HFF-Myc (cell line): ENCODE results near the gene SLC12A2.

Experiments
- DNase-seq: peaks from one replicate; pipeline ENCODE4 v3.0.0-alpha.2; 2011; ENCODE audit warnings: low read depth; ENCODE audit errors: extremely low read depth
- H3K4me3 ChIP-seq: replicated peaks from 2 replicates; pipeline ENCODE4 v1.5.1; 2011; ENCODE audit warnings: low read depth, mild to moderate bottlenecking, control low read depth, low read length
- TF ChIP-seq, protein P1 (sequence below): IDR thresholded peaks from 2 replicates; pipeline ENCODE4 v1.5.1; 2012; ENCODE audit warnings: mild to moderate bottlenecking, low read depth, low read length, control low read depth; ENCODE audit errors: missing control alignments

The SLC12A2 gene

DNA sequence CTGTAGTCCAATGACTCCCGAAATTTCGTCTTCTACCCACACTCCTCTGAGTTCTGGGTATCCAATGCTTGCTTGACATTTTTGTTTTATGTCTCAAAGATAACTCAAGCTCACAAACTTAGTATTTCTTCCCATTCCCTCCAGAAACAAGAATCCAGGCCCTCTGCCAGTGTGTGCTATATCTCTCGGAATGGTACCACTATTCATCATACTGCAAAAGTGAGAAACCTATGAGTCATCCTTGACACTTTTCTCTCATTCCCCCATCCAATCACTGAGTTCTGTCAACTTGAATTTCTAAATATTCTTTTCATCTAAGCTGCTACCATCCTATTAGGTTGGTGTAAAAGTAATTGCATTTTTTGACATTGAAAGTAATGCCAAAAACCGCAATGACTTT, 9.8 kb downstream of the SLC12A2 start:
- TF ChIP-seq, protein P1, sequence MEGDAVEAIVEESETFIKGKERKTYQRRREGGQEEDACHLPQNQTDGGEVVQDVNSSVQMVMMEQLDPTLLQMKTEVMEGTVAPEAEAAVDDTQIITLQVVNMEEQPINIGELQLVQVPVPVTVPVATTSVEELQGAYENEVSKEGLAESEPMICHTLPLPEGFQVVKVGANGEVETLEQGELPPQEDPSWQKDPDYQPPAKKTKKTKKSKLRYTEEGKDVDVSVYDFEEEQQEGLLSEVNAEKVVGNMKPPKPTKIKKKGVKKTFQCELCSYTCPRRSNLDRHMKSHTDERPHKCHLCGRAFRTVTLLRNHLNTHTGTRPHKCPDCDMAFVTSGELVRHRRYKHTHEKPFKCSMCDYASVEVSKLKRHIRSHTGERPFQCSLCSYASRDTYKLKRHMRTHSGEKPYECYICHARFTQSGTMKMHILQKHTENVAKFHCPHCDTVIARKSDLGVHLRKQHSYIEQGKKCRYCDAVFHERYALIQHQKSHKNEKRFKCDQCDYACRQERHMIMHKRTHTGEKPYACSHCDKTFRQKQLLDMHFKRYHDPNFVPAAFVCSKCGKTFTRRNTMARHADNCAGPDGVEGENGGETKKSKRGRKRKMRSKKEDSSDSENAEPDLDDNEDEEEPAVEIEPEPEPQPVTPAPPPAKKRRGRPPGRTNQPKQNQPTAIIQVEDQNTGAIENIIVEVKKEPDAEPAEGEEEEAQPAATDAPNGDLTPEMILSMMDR: no peak
- DNase-seq: no peak
- H3K4me3 ChIP-seq: no peak overlapping the region

DNA sequence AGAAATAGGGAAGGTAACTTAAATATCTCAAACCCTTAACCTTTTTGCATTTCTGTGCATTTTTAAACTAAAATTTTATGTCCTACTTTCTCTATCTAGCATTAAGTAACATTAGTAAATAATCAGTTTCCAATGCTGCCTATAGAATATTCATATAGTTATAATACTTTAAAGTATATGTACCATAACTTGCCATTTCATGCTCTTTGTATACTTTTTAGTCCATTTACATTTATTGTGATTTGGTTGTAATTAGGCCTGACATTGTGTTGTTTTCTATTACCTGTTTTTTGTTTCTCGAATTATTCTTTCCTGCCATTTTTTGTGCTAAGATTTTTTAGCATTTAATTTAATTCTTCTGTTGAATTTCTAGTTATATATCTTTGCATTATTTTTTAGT, 13.7 kb downstream of the SLC12A2 start:
- no peak for DNase-seq
- H3K4me3 ChIP-seq: no peak overlapping the region
- TF ChIP-seq, protein P1: no peak

DNA sequence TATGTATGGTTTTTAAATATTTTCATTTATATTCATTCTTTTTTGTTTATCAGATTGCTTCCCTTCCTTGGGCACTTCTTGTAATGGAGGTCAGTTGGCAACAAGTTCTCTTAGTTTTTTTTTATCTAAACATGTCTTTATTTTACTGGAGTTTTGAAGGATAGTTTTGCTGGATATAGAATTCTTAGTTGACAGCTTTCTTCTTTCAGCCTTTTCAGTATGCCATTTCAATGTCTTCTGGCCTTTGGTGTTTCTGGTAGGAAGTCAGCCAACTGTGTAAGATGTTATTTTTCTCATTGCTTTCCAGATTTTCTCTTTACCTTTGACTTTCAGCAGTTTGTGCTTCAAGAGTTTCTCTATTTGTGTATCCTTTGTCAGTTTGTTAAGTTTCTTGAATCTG, 14.2 kb downstream of the SLC12A2 start:
- no peak for DNase-seq
- TF ChIP-seq, protein P1: no peak
- H3K4me3 ChIP-seq: no peak overlapping the region

DNA sequence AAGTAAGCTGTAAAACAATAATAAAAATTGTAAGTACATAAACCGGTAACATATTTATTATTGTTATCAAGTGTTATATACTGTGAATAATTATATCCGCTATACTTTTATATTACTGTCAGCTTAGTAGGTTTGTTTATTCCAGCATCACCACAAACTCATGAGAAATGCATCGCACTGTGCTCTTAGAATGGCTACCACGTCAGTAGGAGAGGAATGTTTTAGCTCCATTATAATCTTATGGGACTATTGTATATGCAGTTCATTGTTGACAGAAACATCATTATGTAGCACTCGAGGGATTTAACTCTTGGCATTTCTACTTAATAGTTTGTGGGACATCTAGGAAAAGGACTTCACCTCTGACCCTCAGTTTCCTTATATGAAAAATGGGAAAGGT, 16.4 kb downstream of the SLC12A2 start:
- TF ChIP-seq, protein P1: no peak
- H3K4me3 ChIP-seq: no peak overlapping the region
- DNase-seq: no peak

DNA sequence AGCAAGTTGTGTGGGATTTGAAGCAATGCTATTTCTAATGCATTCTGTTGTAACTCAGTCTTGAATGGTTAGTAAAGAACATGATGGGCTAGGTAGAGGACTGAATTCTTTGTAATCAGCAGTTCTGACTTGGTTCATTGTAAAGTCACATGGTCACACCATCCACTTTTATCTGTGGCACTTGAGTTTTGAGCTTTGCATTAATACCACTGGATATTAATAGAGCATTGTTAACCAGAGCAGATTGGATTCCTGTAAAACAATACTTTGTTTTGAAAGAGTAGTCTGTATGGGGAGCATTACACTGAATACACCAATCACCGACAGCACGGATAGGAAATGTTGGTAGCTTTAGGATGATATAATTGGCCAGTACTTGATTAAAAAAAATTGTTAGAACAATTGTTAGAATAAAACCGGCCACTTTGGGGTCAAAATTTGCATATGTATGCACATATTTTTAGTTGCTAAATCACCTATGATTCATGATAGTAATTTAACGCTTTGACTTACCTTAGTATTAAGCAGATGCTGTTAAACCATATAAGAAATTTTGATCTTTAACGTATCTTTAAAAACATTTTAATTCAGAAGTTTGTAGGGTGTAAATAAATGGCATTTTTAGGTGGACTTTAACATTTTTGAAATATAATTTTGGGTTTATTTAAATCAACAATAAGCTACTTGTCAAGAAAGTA, 17.4 kb downstream of the SLC12A2 start:
- H3K4me3 ChIP-seq: no peak overlapping the region
- TF ChIP-seq, protein P1: no peak
- DNase-seq: no peak

DNA sequence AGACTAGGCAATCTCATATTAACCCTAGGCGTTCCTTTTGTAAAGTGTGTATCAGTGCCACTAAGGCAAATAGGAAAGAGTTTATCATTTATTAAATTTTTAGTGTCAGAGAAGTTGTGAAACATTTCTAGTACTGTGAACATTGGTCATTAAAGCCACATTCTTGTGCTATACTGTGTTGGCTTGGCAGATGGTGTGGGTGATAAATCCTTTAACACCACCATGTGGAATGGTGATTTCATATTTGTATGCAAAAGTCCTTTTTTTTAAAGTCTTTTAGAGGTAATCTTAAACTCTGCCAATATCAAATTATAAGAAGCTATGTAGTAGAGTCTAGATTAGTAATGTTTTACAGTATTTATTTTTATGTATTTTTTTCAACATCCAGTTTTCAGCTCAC, 18.1 kb downstream of the SLC12A2 start:
- TF ChIP-seq, protein P1: no peak
- H3K4me3 ChIP-seq: no peak overlapping the region
- no peak for DNase-seq

DNA sequence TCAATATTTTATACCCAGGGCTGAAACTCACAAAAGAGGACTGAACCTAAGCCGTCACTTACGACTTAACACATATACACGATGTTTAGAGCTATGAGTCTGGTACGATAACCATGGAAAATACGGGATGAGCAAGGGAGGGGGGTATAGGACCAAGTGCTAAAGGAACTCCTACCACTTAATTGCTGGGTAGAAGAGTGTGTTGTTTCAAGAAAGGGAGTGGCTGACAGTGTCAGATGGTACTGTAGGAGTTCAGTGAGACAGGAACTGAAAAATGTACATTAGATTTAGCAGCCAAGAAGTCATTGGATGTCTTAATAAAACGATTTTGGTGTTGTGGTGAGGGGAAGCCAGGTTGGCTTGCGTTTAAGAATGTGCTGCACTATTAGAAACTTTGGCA, 21.6 kb downstream of the SLC12A2 start:
- TF ChIP-seq, protein P1: no peak
- DNase-seq: no peak
- no peak overlapping the region for H3K4me3 ChIP-seq
